Measurements from ENCODE around the gene MALL.
"Not testable (repeated sequence)": the region's sequence is repeated elsewhere in the genome, so short reads cannot be mapped to it uniquely, and the experiment has no call there.

Gene MALL

GRCh38 chr2:110097506-110098220, 18.0 kb downstream of the MALL start:
- peak; percentile 46 for DNase-seq

GRCh38 chr2:110095994-110096633, 19.5 kb downstream of the MALL start:
- no peak for DNase-seq

- DNase-seq: not testable (repeated sequence)
Observed at GRCh38 chr2:110094884-110095534, 20.6 kb downstream of the MALL start.

GRCh38 chr2:110093924-110094323, 21.7 kb downstream of the MALL start:
- not testable (repeated sequence) for DNase-seq

- DNase-seq: not testable (repeated sequence)
Observed at GRCh38 chr2:110090164-110090563, 25.5 kb downstream of the MALL start.

- DNase-seq: not testable (repeated sequence)
Observed at GRCh38 chr2:110083757-110084156, 31.9 kb downstream of the MALL start.

GRCh38 chr2:110083162-110083561, 32.5 kb downstream of the MALL start:
- DNase-seq: not testable (repeated sequence)

GRCh38 chr2:110078104-110078503, 37.5 kb downstream of the MALL start:
- not testable (repeated sequence) for DNase-seq

- DNase-seq: not testable (repeated sequence)
Observed at GRCh38 chr2:110075896-110076295, 39.7 kb downstream of the MALL start.

- not testable (repeated sequence) for DNase-seq
Observed at GRCh38 chr2:110069869-110070268, 45.8 kb downstream of the MALL start.

GRCh38 chr2:110068153-110068552, 47.5 kb downstream of the MALL start:
- DNase-seq: peak; percentile 60

GRCh38 chr2:110062332-110062731, 53.3 kb downstream of the MALL start:
- not testable (repeated sequence) for DNase-seq

GRCh38 chr2:110060550-110060949, 55.1 kb downstream of the MALL start:
- not testable (repeated sequence) for DNase-seq

GRCh38 chr2:110059694-110060358, 55.8 kb downstream of the MALL start:
- not testable (repeated sequence) for DNase-seq

- not testable (repeated sequence) for DNase-seq
Observed at GRCh38 chr2:110059009-110059693, 56.5 kb downstream of the MALL start.

GRCh38 chr2:110058034-110058433, 57.6 kb downstream of the MALL start:
- DNase-seq: not testable (repeated sequence)

GRCh38 chr2:110055819-110056408, 59.7 kb downstream of the MALL start:
- DNase-seq: not testable (repeated sequence)

- peak; percentile 52 for DNase-seq
Observed at GRCh38 chr2:110054521-110055407, 60.9 kb downstream of the MALL start.

GRCh38 chr2:110053688-110054087, 61.9 kb downstream of the MALL start:
- DNase-seq: not testable (repeated sequence)

- DNase-seq: not testable (repeated sequence)
Observed at GRCh38 chr2:110052166-110052565, 63.5 kb downstream of the MALL start.

- not testable (repeated sequence) for DNase-seq
Observed at GRCh38 chr2:110050222-110050621, 65.4 kb downstream of the MALL start.
